Lower leg skin (tissue), 4 donors: ENCODE data around the gene CLEC17A. TPM values are rescaled to one million over a fixed set of nuclear protein-coding genes. Genes with fewer than 3 reads are reported as not detected.

ENCODE experiments used
- DNase-seq, 2 donors: peaks; one replicate each; pipeline ENCODE4 v3.0.0-alpha.2; 2019; ENCODE audit warnings: low spot score in 2 of 2
- H3K4me3 ChIP-seq: fragments of 200-600 bp; sonication (generic); 2 replicates; pipeline ENCODE4 v1.5.1; 2017; ENCODE audit warnings: mild to moderate bottlenecking, low read depth; ENCODE audit not compliant: poor library complexity, severe bottlenecking
- CTCF ChIP-seq, 3 donors: fragments of 450-650 bp; IDR thresholded peaks; one replicate each; pipeline ENCODE4 v1.5.1; 2016; ENCODE audit warnings: antibody characterized with exemption in 3 of 3, mild to moderate bottlenecking in 3 of 3, moderate library complexity in 2 of 3
- POLR2A ChIP-seq, 2 donors: fragments of 450-650 bp; IDR thresholded peaks; one replicate each; pipeline ENCODE4 v1.6.1; 2016 to 2017; ENCODE audit warnings: antibody characterized with exemption in 2 of 2, mild to moderate bottlenecking in 1 of 2, moderate library complexity in 1 of 2
- WGBS, 2 donors: methylation state at CpG; one replicate each; pipeline ENCODE4 v1.1.5; 2018; 5-methylcytosine and 5-hydroxymethylcytosine counted together
- intact Hi-C: fragments of 100-400 bp; cut with DNase I; formaldehyde crosslinking; loops from one replicate; pipeline ENCODE4 v1.15.0; 2023; ENCODE audit warnings: low total_unique reads
- total RNA-seq, 4 donors: library from RNA; depleted of rRNA; stranded (reverse); fragments of >200 nt; gene quantifications; one replicate each; pipeline ENCODE4 v1.1.0, GENCODE V29; 2016

Gene CLEC17A
- total RNA-seq, 4 donors from 2014 or later: 0.84 TPM; not detected in 3

- DNase-seq: no peak
- no peak overlapping the region for H3K4me3 ChIP-seq
- no peak for TF ChIP-seq POLR2A (IDR thresholded peaks at IDR 0.05)
- TF ChIP-seq CTCF (IDR thresholded peaks at IDR 0.05): no peak
- intact Hi-C loops: no loop called here
- WGBS, 2 donors: 93 to 94% methylated on average over 1 of the region's 1 CpG
These were observed 46.7 kb downstream of the CLEC17A start for GRCh38 chr19:14629557-14629956.

GRCh38 chr19:14632286-14632685 is 49.4 kb downstream of the CLEC17A start:
- DNase-seq: no peak
- WGBS, 2 donors: 21 to 33% methylated on average over 1 of the region's 1 CpG

GRCh38 chr19:14639536-14640277 is 56.8 kb downstream of the CLEC17A start:
- intact Hi-C loops: no loop called here
- DNase-seq: no peak
- no peak overlapping the region for H3K4me3 ChIP-seq
- WGBS, 2 donors: 52 to 55% methylated on average over 4 of the region's 4 CpGs
- TF ChIP-seq CTCF (IDR thresholded peaks at IDR 0.05): no peak
- TF ChIP-seq POLR2A (IDR thresholded peaks at IDR 0.05): no peak

More at GRCh38 chr19:14632286-14632685, 49.4 kb downstream of the CLEC17A start:
- intact Hi-C loops: no loop called here
- TF ChIP-seq POLR2A (IDR thresholded peaks at IDR 0.05): no peak
- TF ChIP-seq CTCF (IDR thresholded peaks at IDR 0.05): no peak
- no peak overlapping the region for H3K4me3 ChIP-seq

- 69 to 90% methylated on average over 2 of the region's 2 CpGs for whole genome bisulfite sequencing, 2 donors
- intact Hi-C loops: no loop called here
These were observed 65.6 kb downstream of the CLEC17A start for GRCh38 chr19:14648506-14648905.

GRCh38 chr19:14649020-14649419 is 66.1 kb downstream of the CLEC17A start:
- no peak overlapping the region for H3K4me3 ChIP-seq
- no peak for TF ChIP-seq POLR2A (IDR thresholded peaks at IDR 0.05)
- TF ChIP-seq CTCF (IDR thresholded peaks at IDR 0.05): no peak
- WGBS, 2 donors: 72 to 78% methylated on average over 4 of the region's 4 CpGs
- no peak for DNase-seq
- intact Hi-C loops: no loop called here

More at GRCh38 chr19:14648506-14648905, 65.6 kb downstream of the CLEC17A start:
- no peak for DNase-seq
- no peak overlapping the region for H3K4me3 ChIP-seq
- TF ChIP-seq CTCF (IDR thresholded peaks at IDR 0.05) (no peak), POLR2A (IDR thresholded peaks at IDR 0.05) (no peak)

GRCh38 chr19:14650161-14650560 is 67.3 kb downstream of the CLEC17A start:
- intact Hi-C loops: no loop called here
- 58 to 67% methylated on average over 2 of the region's 2 CpGs for WGBS, 2 donors
- H3K4me3 ChIP-seq: no peak overlapping the region
- no peak for TF ChIP-seq POLR2A (IDR thresholded peaks at IDR 0.05)
- TF ChIP-seq CTCF (IDR thresholded peaks at IDR 0.05): no peak
- DNase-seq: no peak
